H1 (cell line): ENCODE measurements around the gene P2RY8. TPM values are rescaled to one million over a fixed set of nuclear protein-coding genes. Genes with fewer than 3 reads are reported as not detected.

Source experiments
- CTCF ChIA-PET: fragments of 300-600 bp; sonication (Branson Sonifier 250); formaldehyde crosslinking; loops from one replicate; lab custom pipeline; 2021; ENCODE audit not compliant: partially characterized antibody; lab: Charles Lee
- POLR2A ChIA-PET: fragments of 300-600 bp; sonication (Branson Sonifier 250); formaldehyde crosslinking; loops from one replicate; lab custom pipeline; 2021; ENCODE audit warnings: inconsistent platforms; ENCODE audit not compliant: partially characterized antibody; lab: Charles Lee
- DNase-seq, 2 experiments: peaks; one replicate each; pipeline versions ENCODE4 v3.0.0 to v3.0.0-alpha.2; 2010 to 2022; ENCODE audit warnings: low spot score in 2 of 2, low read depth in 1 of 2, mixed read lengths in 1 of 2
- FAIRE-seq: peaks from 2 replicates; lab custom pipeline; 2011; peaks lifted over from hg19 to GRCh38; lab: Jason Lieb, UNC
- H2AFZ ChIP-seq: 2 replicates; pipeline ENCODE4 v1.8.1; 2012; ENCODE audit warnings: low read length, inconsistent platforms
- H2AK5ac ChIP-seq: 2 replicates; pipeline ENCODE4 v1.6.1; 2013; ENCODE audit warnings: low read depth, low read length
- H2BK120ac ChIP-seq: replicated peaks from 2 replicates; pipeline ENCODE3; 2013; ENCODE audit warnings: low read depth, low read length, inconsistent platforms
- H2BK12ac ChIP-seq: 2 replicates; pipeline ENCODE4 v1.6.1; 2013; ENCODE audit warnings: low read depth, low read length
- H2BK15ac ChIP-seq: 2 replicates; pipeline ENCODE4 v1.6.1; 2013; ENCODE audit warnings: low read length
- H2BK20ac ChIP-seq: 2 replicates; pipeline ENCODE4 v1.6.1; 2013; ENCODE audit warnings: low read length
- H2BK5ac ChIP-seq: 2 replicates; pipeline ENCODE4 v1.6.1; 2013; ENCODE audit warnings: low read depth, low read length
- H3K14ac ChIP-seq: 2 replicates; pipeline ENCODE4 v1.6.1; 2013; ENCODE audit warnings: inconsistent platforms; ENCODE audit not compliant: insufficient read length
- H3K18ac ChIP-seq: 2 replicates; pipeline ENCODE4 v1.6.1; 2013; ENCODE audit warnings: low read length; ENCODE audit errors: extremely low read depth
- H3K23ac ChIP-seq: 2 replicates; pipeline ENCODE4 v1.6.1; 2013; ENCODE audit warnings: inconsistent platforms; ENCODE audit not compliant: insufficient read length
- H3K23me2 ChIP-seq: 2 replicates; pipeline ENCODE4 v1.6.1; 2013; ENCODE audit warnings: low read depth, low read length
- H3K27ac ChIP-seq: 2 replicates; pipeline ENCODE4 v1.6.1; 2011; ENCODE audit warnings: low read depth, low read length, inconsistent platforms
- H3K27me3 ChIP-seq, 4 experiments: replicated peaks in 1 of 4; 1 replicate in 1 of 4; 2 replicates in 3 of 4; pipeline versions ENCODE4 v1.6.1 to v1.8.1; 2011 to 2013; ENCODE audit warnings: low read length in 3 of 4, mild to moderate bottlenecking in 3 of 4, inconsistent platforms in 2 of 4, mixed read lengths in 2 of 4, moderate library complexity in 1 of 4; ENCODE audit not compliant: control insufficient read depth in 3 of 4, insufficient read depth in 3 of 4; ENCODE audit errors: extremely low read depth in 1 of 4
- H3K36me3 ChIP-seq, 4 experiments: 2 replicates each; pipeline versions ENCODE4 v1.6.1 to v1.8.1; 2011 to 2013; ENCODE audit warnings: mild to moderate bottlenecking in 4 of 4, low read length in 3 of 4, moderate library complexity in 2 of 4, control low read depth in 1 of 4, inconsistent platforms in 1 of 4; ENCODE audit not compliant: insufficient read depth in 4 of 4, control insufficient read depth in 2 of 4
- H3K4ac ChIP-seq: replicated peaks from 2 replicates; pipeline ENCODE3; 2013; ENCODE audit warnings: low read length, low read depth, mixed read lengths, inconsistent platforms; ENCODE audit not compliant: insufficient read length
- H3K4me1 ChIP-seq, 4 experiments: replicated peaks in 1 of 4; 1 replicate in 1 of 4; 2 replicates in 3 of 4; pipeline versions ENCODE4 v1.6.1 to v1.8.1; 2011 to 2013; ENCODE audit warnings: low read length in 3 of 4, inconsistent platforms in 2 of 4, mixed read lengths in 1 of 4; ENCODE audit not compliant: insufficient read depth in 4 of 4, control insufficient read depth in 3 of 4
- H3K4me2 ChIP-seq, 2 experiments: 2 replicates each; pipeline versions ENCODE4 v1.6.1 to v1.8.1; 2011 to 2013; ENCODE audit warnings: low read depth in 2 of 2, low read length in 2 of 2, control low read depth in 1 of 2, inconsistent platforms in 1 of 2, mild to moderate bottlenecking in 1 of 2; ENCODE audit not compliant: insufficient read depth in 1 of 2
- H3K4me3 ChIP-seq, 4 experiments: fragments of 200-600, 300-600 bp in 1 of 4; sonication (generic), shearing (Covaris generic), sonication (Bioruptor Twin) in 1 of 4; 2 replicates each; pipeline versions ENCODE4 v1.5.1 to v1.8.1; 2011 to 2016; ENCODE audit warnings: low read length in 4 of 4, low read depth in 3 of 4, control low read depth in 2 of 4, inconsistent platforms in 2 of 4, mild to moderate bottlenecking in 2 of 4, mixed read lengths in 1 of 4, moderate library complexity in 1 of 4; ENCODE audit not compliant: insufficient read depth in 2 of 4; ENCODE audit errors: extremely low read depth in 1 of 4
- H3K56ac ChIP-seq: replicated peaks from 2 replicates; pipeline ENCODE3; 2013; ENCODE audit warnings: low read depth, mild to moderate bottlenecking, mixed read lengths, low read length, inconsistent platforms; ENCODE audit not compliant: insufficient read length
- H3K79me1 ChIP-seq: 2 replicates; pipeline ENCODE4 v1.6.1; 2013; ENCODE audit warnings: low read depth, low read length, control low read depth
- H3K79me2 ChIP-seq, 2 experiments: 2 replicates each; pipeline versions ENCODE4 v1.6.1 to v1.8.1; 2012 to 2013; ENCODE audit warnings: low read length in 2 of 2, mild to moderate bottlenecking in 2 of 2, inconsistent platforms in 1 of 2; ENCODE audit not compliant: insufficient read depth in 2 of 2, control insufficient read depth in 1 of 2
- H3K9ac ChIP-seq, 4 experiments: replicated peaks in 1 of 4; 1 replicate in 1 of 4; 2 replicates in 3 of 4; pipeline versions ENCODE4 v1.6.1 to v1.8.1; 2011 to 2013; ENCODE audit warnings: low read depth in 3 of 4, low read length in 3 of 4, control low read depth in 2 of 4, mild to moderate bottlenecking in 2 of 4, moderate library complexity in 2 of 4, inconsistent platforms in 1 of 4; ENCODE audit errors: extremely low read depth in 1 of 4
- H3K9me3 ChIP-seq, 2 experiments: 2 replicates each; pipeline versions ENCODE4 v1.6.1 to v1.8.1; 2012 to 2013; ENCODE audit warnings: mild to moderate bottlenecking in 2 of 2, moderate library complexity in 2 of 2, control low read depth in 1 of 2, inconsistent platforms in 1 of 2, low read depth in 1 of 2, low read length in 1 of 2, mixed read lengths in 1 of 2; ENCODE audit not compliant: insufficient read depth in 2 of 2
- H4K20me1 ChIP-seq, 2 experiments: replicated peaks in 1 of 2; 2 replicates each; pipeline versions ENCODE3 to v1.8.1; 2011 to 2013; ENCODE audit warnings: inconsistent platforms in 2 of 2, low read length in 2 of 2, mild to moderate bottlenecking in 1 of 2; ENCODE audit not compliant: insufficient read depth in 2 of 2, control insufficient read depth in 1 of 2
- H4K5ac ChIP-seq: 2 replicates; pipeline ENCODE4 v1.6.1; 2013; ENCODE audit warnings: low read length, low read depth, mixed read lengths, inconsistent platforms; ENCODE audit not compliant: insufficient read length
- H4K8ac ChIP-seq: 2 replicates; pipeline ENCODE4 v1.8.0; 2013; ENCODE audit warnings: mild to moderate bottlenecking, moderate library complexity, low read length, inconsistent platforms; ENCODE audit not compliant: insufficient read depth; ENCODE audit errors: extremely low read depth
- H4K91ac ChIP-seq: replicated peaks from 2 replicates; pipeline ENCODE3; 2013; ENCODE audit warnings: low read length, mixed read lengths, inconsistent platforms; ENCODE audit not compliant: insufficient read length
- CBX5 ChIP-seq: fragments of 300-800, 300-1000 bp; sonication (generic); IDR thresholded peaks from 2 replicates; pipeline ENCODE4 v1.7.1; 2016; ENCODE audit warnings: antibody characterized with exemption, low read length, low read depth
- GABPA ChIP-seq: IDR thresholded peaks from 2 replicates; pipeline ENCODE4 v1.6.1; 2011; ENCODE audit warnings: mild to moderate bottlenecking, low read length, moderate library complexity, borderline replicate concordance; ENCODE audit not compliant: insufficient read depth
- HDAC2 ChIP-seq, 2 experiments: fragments of 300-600 bp in 1 of 2; sonication (generic) in 1 of 2; IDR thresholded peaks; 2 replicates each; pipeline ENCODE4 v1.6.1; 2011 to 2012; ENCODE audit warnings: low read depth in 2 of 2, low read length in 2 of 2, mild to moderate bottlenecking in 2 of 2, moderate library complexity in 2 of 2, borderline replicate concordance in 1 of 2, inconsistent platforms in 1 of 2
- JUND ChIP-seq: IDR thresholded peaks from 2 replicates; pipeline ENCODE4 v1.6.1; 2011; ENCODE audit warnings: mild to moderate bottlenecking, improper control_type of control experiment, low read length
- MAFK ChIP-seq: IDR thresholded peaks from 2 replicates; pipeline ENCODE4 v1.6.1; 2012; ENCODE audit warnings: low read depth, mild to moderate bottlenecking, improper control_type of control experiment, low read length
- NRF1 ChIP-seq: IDR thresholded peaks from 2 replicates; pipeline ENCODE4 v1.6.1; 2011; ENCODE audit warnings: mild to moderate bottlenecking, low read depth, low read length, improper control_type of control experiment
- POLR2AphosphoS5 ChIP-seq: IDR thresholded peaks from 2 replicates; pipeline ENCODE4 v1.6.1; 2011; ENCODE audit warnings: low read depth, low read length
- RFX5 ChIP-seq: IDR thresholded peaks from 2 replicates; pipeline ENCODE4 v1.6.1; 2011; ENCODE audit warnings: low read depth, low read length, improper control_type of control experiment, borderline replicate concordance
- SAP30 ChIP-seq: fragments of 300-600 bp; sonication (generic); IDR thresholded peaks from 2 replicates; pipeline ENCODE4 v1.7.1; 2012; ENCODE audit warnings: low read length, moderate library complexity, mild to moderate bottlenecking, inconsistent platforms; ENCODE audit not compliant: insufficient read depth, insufficient replicate concordance
- TAF1 ChIP-seq: IDR thresholded peaks from 2 replicates; pipeline ENCODE4 v1.6.1; 2011; ENCODE audit warnings: mild to moderate bottlenecking, low read depth, low read length
- TBP ChIP-seq: IDR thresholded peaks from 2 replicates; pipeline ENCODE4 v1.6.1; 2011; ENCODE audit warnings: low read depth, low read length, improper control_type of control experiment
- TEAD4 ChIP-seq: IDR thresholded peaks from 2 replicates; pipeline ENCODE4 v1.6.1; 2012; ENCODE audit warnings: low read depth, low read length, inconsistent platforms, mixed read lengths
- WGBS, 2 experiments: shearing (Covaris generic) in 1 of 2; methylation state at CpG; one replicate each; pipeline versions ENCODE4 v1.1.6 to v1.1.7; 2013 to 2015; ENCODE audit warnings: low lambda C conversion rate in 2 of 2, mixed read lengths in 2 of 2, inconsistent platforms in 1 of 2, low coverage in 1 of 2, missing lambda C conversion rate in 1 of 2; ENCODE audit not compliant: insufficient replicate concordance in 2 of 2, insufficient coverage in 1 of 2, insufficient read length in 1 of 2; ENCODE audit errors: extremely low coverage in 1 of 2, missing lambda C conversion rate in 1 of 2; 5-methylcytosine and 5-hydroxymethylcytosine counted together
- polyA plus RNA-seq, 7 experiments: library from polyadenylated mRNA; depleted of rRNA in 3 of 7; stranded (reverse) in 5 of 7; unstranded in 2 of 7; fragments of >200 nt in 5 of 7; fragments of 200-250 nt in 2 of 7; gene quantifications; 1 replicate in 5 of 7; 2 replicates in 1 of 7; 4 replicates in 1 of 7; pipeline versions ENCODE4 v1.2.1 to v1.2.3, GENCODE V29; 2011 to 2013; ENCODE audit warnings: missing spikeins in 2 of 7, mixed read lengths in 2 of 7
- total RNA-seq: library from RNA; stranded (reverse); fragmentation: NEBNext Ultra II Directional; extraction: Animal tissue kit (Norgen Biotek cat#: 25700); gene quantifications from 2 replicates; pipeline ENCODE4 v1.2.1, GENCODE V29; 2021

P2RY8 gene
- total and polyA plus RNA-seq, 2 of the 8 experiments (the other 6 are each of a cell fraction or from before 2014, with no cell fraction given) = 0.09 to 0.15 TPM

- no peak overlapping the region for H3K23ac ChIP-seq
- H3K23me2 ChIP-seq = no peaks in the 10 kb centered on the region
- H3K27me3 ChIP-seq = no peaks in the 10 kb centered on the region
- H2BK15ac ChIP-seq = no peak overlapping the region
- no peak overlapping the region for H3K18ac ChIP-seq
- FAIRE-seq = no peak
- no peak overlapping the region for H2BK12ac ChIP-seq
- no peak overlapping the region for H3K56ac ChIP-seq
- H3K9ac ChIP-seq = no peak overlapping the region
- H3K36me3 ChIP-seq = no peaks in the 10 kb centered on the region
- H3K14ac ChIP-seq = no peak overlapping the region
- H2BK5ac ChIP-seq = no peak overlapping the region
- H3K79me2 ChIP-seq = no peaks in the 10 kb centered on the region
- H2BK120ac ChIP-seq = no peak overlapping the region
- CTCF ChIA-PET = no interaction called here
- H3K4me3 ChIP-seq = no peak overlapping the region
- POLR2A ChIA-PET = no interaction called here
- H4K8ac ChIP-seq = no peak overlapping the region
- H4K5ac ChIP-seq = no peak overlapping the region
- no peaks in the 10 kb centered on the region; a peak in 1 of 7 replicates for H3K4me1 ChIP-seq
- 90% methylated on average over 18 of the region's 18 CpGs; no CpG with 5 or more reads in 1 of the 2 experiments for WGBS, 2 experiments
- no peak overlapping the region for H2BK20ac ChIP-seq
- H3K79me1 ChIP-seq = no peaks in the 10 kb centered on the region
- no peak overlapping the region for H4K91ac ChIP-seq
- no peaks in the 10 kb centered on the region for H4K20me1 ChIP-seq
- no peak overlapping the region for H2AK5ac ChIP-seq
- no peak for DNase-seq
- H3K9me3 ChIP-seq = no peaks in the 10 kb centered on the region
- no peak overlapping the region for H3K4ac ChIP-seq
- no peak overlapping the region; the same call in 1 of the 2 replicates for H2AFZ ChIP-seq
- no peak overlapping the region for H3K4me2 ChIP-seq
- H3K27ac ChIP-seq = no peak overlapping the region
- TF ChIP-seq HDAC2 (IDR thresholded peaks at IDR 0.05; ENCODE audit: borderline replicate concordance in 1 of 2, low read depth in 2 of 2, low read length in 2 of 2) (no peak), TAF1 (no peak), RFX5 (no peak), TEAD4 (no peak), GABPA (no peak), JUND (no peak), MAFK (no peak), SAP30 (no peak), TBP (no peak), POLR2AphosphoS5 (no peak), CBX5 (no peak), NRF1 (no peak)
Measured at GRCh38 chrX:1546691-1547251, 9.8 kb upstream of the P2RY8 start.
